ENCODE data around the gene SLC25A43. TPM values are rescaled to one million over a fixed set of nuclear protein-coding genes. Genes with fewer than 3 reads are reported as not detected.

SLC25A43 gene
- total and polyA plus RNA-seq, 2 of the 8 experiments (the other 6 are each of a cell fraction or from before 2014, with no cell fraction given): 3.1 to 5.8 TPM

DNA sequence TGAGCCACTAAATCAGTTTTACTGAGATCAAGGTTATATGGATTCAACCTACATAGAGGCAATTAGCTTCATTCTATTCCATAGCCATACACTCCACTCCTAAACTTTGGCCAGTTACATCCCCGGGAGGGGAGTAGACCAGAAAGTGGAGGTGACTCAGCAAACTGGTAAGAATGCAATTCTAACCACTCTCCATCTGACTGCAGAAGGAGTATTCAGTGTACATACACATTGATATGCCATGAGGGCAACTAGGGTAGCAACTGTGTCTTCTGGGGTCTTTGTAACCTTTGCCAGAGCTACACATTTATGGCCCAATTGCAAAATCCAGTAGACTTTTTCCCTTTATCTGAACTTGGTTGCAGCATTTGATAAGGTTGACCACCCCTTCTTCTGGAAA is 7.6 kb downstream of the SLC25A43 start:
- Histone ChIP-seq H3K14ac (ENCODE audit: insufficient read length) (no peak overlapping the region), H2BK15ac (ENCODE audit: low read length) (no peak overlapping the region), H3K4me1 (replicated peaks in 1 of 4; ENCODE audit: control insufficient read depth in 3 of 4, insufficient read depth in 4 of 4, low read length in 3 of 4) (no peaks in the 10 kb centered on the region), H4K8ac (ENCODE audit: extremely low read depth, insufficient read depth, low read length) (no peak overlapping the region), H3K27me3 (replicated peaks in 1 of 4; ENCODE audit: control insufficient read depth in 3 of 4, extremely low read depth in 1 of 4, insufficient read depth in 3 of 4, low read length in 3 of 4) (no peaks in the 10 kb centered on the region), H4K20me1 (replicated peaks in 1 of 2; ENCODE audit: control insufficient read depth in 1 of 2, insufficient read depth in 2 of 2, low read length in 2 of 2) (no peaks in the 10 kb centered on the region), H3K4me2 (ENCODE audit: insufficient read depth in 1 of 2, low read depth in 2 of 2, low read length in 2 of 2) (no peak overlapping the region), H3K4ac (replicated peaks; ENCODE audit: insufficient read length, low read depth, low read length) (no peak overlapping the region), H4K91ac (replicated peaks; ENCODE audit: insufficient read length, low read length) (no peak overlapping the region), H3K27ac (ENCODE audit: low read depth, low read length) (no peak overlapping the region), H3K9ac (replicated peaks in 1 of 4; ENCODE audit: extremely low read depth in 1 of 4, low read depth in 3 of 4, low read length in 3 of 4) (no peak overlapping the region), H2BK5ac (ENCODE audit: low read depth, low read length) (no peak overlapping the region), H3K23me2 (ENCODE audit: low read depth, low read length) (no peaks in the 10 kb centered on the region), H3K79me2 (ENCODE audit: control insufficient read depth in 1 of 2, insufficient read depth in 2 of 2, low read length in 2 of 2) (no peaks in the 10 kb centered on the region), H2AFZ (ENCODE audit: low read length) (no peak overlapping the region), H2AK5ac (ENCODE audit: low read depth, low read length) (no peak overlapping the region), H3K23ac (ENCODE audit: insufficient read length) (no peak overlapping the region), H2BK120ac (replicated peaks; ENCODE audit: low read depth, low read length) (no peak overlapping the region), H4K5ac (ENCODE audit: insufficient read length, low read depth, low read length) (no peak overlapping the region), H2BK12ac (ENCODE audit: low read depth, low read length) (no peak overlapping the region), H3K79me1 (ENCODE audit: low read depth, low read length) (no peaks in the 10 kb centered on the region), H2BK20ac (ENCODE audit: low read length) (no peak overlapping the region), H3K9me3 (ENCODE audit: insufficient read depth in 2 of 2, low read depth in 1 of 2, low read length in 1 of 2) (no peaks in the 10 kb centered on the region), H3K36me3 (ENCODE audit: control insufficient read depth in 2 of 4, insufficient read depth in 4 of 4, low read length in 3 of 4) (peaks cover 0 to 2% (median 0%) of the 10 kb centered on the region in 4 experiments; a peak in 3 of 8 replicates), H3K4me3 (ENCODE audit: extremely low read depth in 1 of 4, insufficient read depth in 2 of 4, low read depth in 3 of 4, low read length in 4 of 4) (no peak overlapping the region), H3K18ac (ENCODE audit: extremely low read depth, low read length) (no peak overlapping the region), H3K56ac (replicated peaks; ENCODE audit: insufficient read length, low read depth, low read length) (no peak overlapping the region)
- DNase-seq (ENCODE audit: low read depth in 1 of 2, low spot score in 2 of 2): no peak
- no peak for TF ChIP-seq NRF1 (IDR thresholded peaks at IDR 0.05; ENCODE audit: low read depth, low read length)
- TF ChIP-seq JUN (IDR thresholded peaks at IDR 0.05; ENCODE audit: low read depth, low read length): no peak
- TF ChIP-seq SIX5 (IDR thresholded peaks at IDR 0.05; ENCODE audit: low read depth, low read length): no peak
- no peak for TF ChIP-seq TBP (IDR thresholded peaks at IDR 0.05; ENCODE audit: low read depth, low read length)
- TF ChIP-seq TCF12 (IDR thresholded peaks at IDR 0.05; ENCODE audit: low read depth, low read length): no peak
- TF ChIP-seq TEAD4 (IDR thresholded peaks at IDR 0.05; ENCODE audit: low read depth, low read length): no peak
- ChIA-PET POLR2A (ENCODE audit: partially characterized antibody) (no interaction called here), CTCF (ENCODE audit: partially characterized antibody) (no interaction called here)
- 76% methylated on average over 1 of the region's 1 CpG; no CpG with 5 or more reads in 1 of the 2 experiments for WGBS, 2 experiments (ENCODE audit: extremely low coverage in 1 of 2, insufficient coverage in 1 of 2, insufficient read length in 1 of 2, insufficient replicate concordance in 2 of 2, low coverage in 1 of 2, low lambda C conversion rate in 2 of 2, missing lambda C conversion rate in 1 of 2)
- no peak for FAIRE-seq
